ENCODE data around the gene USP19.

DNA sequence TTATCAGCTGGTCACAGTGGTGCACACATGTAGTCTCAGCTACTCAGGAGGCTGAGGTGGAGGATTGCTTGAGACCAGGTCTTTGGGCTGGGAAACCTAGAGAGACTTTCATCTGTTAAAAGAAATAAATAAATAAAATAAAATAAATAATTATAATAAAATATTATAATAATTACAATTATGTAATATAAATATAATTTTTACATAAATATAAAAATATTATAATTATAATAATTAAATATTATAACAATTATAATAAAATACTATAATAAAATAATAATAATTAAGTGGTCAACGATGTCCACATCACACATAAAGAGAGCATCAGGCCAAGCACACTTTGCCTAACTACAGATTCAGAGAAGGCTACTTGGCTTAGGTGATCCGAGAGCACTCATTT lies 41.4 kb downstream of the USP19 start:
- TF ChIP-seq, protein P1, sequence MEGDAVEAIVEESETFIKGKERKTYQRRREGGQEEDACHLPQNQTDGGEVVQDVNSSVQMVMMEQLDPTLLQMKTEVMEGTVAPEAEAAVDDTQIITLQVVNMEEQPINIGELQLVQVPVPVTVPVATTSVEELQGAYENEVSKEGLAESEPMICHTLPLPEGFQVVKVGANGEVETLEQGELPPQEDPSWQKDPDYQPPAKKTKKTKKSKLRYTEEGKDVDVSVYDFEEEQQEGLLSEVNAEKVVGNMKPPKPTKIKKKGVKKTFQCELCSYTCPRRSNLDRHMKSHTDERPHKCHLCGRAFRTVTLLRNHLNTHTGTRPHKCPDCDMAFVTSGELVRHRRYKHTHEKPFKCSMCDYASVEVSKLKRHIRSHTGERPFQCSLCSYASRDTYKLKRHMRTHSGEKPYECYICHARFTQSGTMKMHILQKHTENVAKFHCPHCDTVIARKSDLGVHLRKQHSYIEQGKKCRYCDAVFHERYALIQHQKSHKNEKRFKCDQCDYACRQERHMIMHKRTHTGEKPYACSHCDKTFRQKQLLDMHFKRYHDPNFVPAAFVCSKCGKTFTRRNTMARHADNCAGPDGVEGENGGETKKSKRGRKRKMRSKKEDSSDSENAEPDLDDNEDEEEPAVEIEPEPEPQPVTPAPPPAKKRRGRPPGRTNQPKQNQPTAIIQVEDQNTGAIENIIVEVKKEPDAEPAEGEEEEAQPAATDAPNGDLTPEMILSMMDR (IDR thresholded peaks at IDR 0.05; ENCODE audit: low read depth, low read length): no peak
- no peak for TF ChIP-seq POLR2A (IDR thresholded peaks at IDR 0.05; ENCODE audit: extremely low read depth, insufficient read length)
- TF ChIP-seq MYC (IDR thresholded peaks at IDR 0.05; ENCODE audit: low read depth, low read length): no peak
